D721Med (cell line): ENCODE results near the gene OR52N2.

Source experiments
- DNase-seq: peaks from one replicate; pipeline ENCODE4 v3.0.0; 2011; ENCODE audit warnings: low spot score; ENCODE audit not compliant: insufficient read length
- FAIRE-seq: peaks from 2 replicates; lab custom pipeline; 2011; peaks lifted over from hg19 to GRCh38; lab: Jason Lieb, UNC
- TF ChIP-seq, protein P1 (sequence below): IDR thresholded peaks from 2 replicates; pipeline ENCODE4 v1.5.1; 2012; ENCODE audit warnings: mild to moderate bottlenecking, control low read depth; ENCODE audit not compliant: insufficient read depth; ENCODE audit errors: missing control alignments

OR52N2 gene

DNA sequence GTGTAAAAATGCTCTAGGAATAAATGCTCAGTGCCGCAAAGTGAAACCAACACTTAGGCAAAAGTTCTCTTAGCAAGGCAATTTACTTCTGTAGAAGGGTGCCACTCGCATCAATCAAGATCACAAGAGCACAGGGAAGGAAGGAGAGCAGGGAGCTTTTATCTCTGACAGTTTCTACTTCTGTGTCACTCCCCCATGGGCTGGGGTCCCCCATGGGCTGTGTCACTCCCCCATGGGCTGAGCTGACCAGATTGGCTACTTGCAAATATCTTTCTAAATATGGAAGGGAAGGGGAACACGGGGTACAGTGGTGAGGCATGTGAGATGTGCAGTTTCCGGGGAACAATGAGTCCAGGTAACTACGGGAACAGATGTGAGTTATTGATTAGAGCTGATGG lies 397 bp downstream of the OR52N2 start:
- TF ChIP-seq, protein P1, sequence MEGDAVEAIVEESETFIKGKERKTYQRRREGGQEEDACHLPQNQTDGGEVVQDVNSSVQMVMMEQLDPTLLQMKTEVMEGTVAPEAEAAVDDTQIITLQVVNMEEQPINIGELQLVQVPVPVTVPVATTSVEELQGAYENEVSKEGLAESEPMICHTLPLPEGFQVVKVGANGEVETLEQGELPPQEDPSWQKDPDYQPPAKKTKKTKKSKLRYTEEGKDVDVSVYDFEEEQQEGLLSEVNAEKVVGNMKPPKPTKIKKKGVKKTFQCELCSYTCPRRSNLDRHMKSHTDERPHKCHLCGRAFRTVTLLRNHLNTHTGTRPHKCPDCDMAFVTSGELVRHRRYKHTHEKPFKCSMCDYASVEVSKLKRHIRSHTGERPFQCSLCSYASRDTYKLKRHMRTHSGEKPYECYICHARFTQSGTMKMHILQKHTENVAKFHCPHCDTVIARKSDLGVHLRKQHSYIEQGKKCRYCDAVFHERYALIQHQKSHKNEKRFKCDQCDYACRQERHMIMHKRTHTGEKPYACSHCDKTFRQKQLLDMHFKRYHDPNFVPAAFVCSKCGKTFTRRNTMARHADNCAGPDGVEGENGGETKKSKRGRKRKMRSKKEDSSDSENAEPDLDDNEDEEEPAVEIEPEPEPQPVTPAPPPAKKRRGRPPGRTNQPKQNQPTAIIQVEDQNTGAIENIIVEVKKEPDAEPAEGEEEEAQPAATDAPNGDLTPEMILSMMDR = no peak
- DNase-seq (no peak), FAIRE-seq (no peak)

DNA sequence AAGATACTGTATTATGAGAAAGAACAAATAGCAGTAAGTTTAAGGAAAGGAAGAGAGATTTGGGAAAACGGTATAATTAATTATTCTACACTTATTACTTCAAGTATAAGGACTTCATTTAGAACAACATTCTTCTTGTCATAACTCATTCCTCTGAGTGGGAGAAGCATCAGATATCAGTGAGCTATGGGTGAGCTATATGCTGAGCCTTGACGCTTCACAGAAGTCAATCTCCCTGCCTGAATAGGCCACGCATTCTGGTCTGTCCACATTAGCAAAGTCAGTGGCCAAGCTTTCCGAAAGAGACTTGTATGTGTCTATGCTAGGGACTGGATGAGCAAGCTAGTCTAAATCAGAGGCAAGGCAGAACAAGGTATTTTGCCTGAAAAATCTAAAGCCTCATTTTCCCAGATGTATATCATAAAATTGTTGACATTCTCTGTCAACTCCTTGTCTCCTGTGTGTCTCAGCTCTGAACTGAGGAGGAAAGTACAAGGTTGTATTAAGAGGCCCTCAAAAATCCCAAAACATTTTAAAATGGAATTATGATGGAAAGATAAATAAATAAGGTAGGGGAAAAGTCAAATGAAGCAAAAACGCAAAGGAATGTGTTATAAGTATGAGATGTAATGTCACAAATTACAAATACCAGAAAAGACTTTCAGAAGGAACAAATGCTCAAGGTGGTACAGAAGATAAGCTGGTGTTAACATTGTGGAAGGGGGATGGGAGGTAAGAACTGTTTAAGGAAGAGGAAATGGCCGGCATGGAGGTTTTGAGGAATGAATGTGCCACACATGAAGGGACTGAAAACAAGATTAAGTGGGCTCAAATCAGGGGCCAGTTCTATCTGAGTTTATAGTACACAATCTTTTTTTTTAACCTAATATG lies 1.4 kb downstream of the OR52N2 start:
- FAIRE-seq (no peak), DNase-seq (no peak)
- TF ChIP-seq, protein P1 = no peak

DNA sequence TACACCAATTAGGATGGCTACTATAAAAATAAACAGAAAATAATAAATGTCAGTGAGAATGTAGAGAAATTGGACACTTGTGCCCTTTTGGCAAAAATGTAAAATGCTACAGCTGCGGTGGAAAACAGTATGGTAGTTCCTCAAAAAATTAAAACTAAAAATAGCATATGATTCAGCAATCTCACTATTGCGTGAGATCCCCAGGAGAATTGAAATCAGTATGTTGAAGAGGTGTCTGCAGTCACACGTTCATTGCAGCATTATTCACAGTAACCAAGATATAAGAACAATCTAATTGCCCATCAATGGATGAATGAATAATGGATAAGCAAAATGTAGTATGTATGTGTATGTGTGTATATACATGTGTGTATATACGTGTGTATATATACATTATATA lies 6.8 kb downstream of the OR52N2 start:
- FAIRE-seq (no peak), DNase-seq (no peak)
- TF ChIP-seq, protein P1 = no peak

DNA sequence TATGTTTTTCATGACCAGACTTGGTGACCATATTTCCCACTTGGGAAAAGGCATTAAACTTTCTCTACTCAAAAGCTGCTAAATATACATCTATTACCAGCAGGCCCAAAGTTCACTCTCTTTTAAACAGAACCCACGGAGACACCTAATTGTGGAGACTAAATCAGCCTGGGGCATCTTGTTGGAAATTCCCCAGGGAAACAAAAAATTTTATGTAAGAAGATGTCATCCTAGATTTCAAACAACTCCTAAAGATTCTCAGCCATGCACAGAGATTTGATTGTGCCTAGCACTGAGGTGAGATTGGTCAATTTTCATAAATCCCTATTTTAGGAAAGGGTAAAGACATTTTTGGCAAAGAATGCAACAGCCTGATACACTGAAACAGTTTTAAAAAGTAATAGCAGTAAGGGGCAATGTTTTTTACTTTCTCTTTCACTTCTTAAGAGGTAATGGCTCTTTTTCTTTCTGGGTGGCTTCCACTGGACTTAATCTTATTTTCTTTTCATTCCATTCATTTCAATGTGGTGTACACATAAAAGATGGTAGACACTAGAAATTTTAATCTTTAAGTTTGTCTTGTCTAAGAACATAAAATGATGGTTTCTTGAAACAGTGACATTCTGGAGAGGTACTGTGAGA lies 9.6 kb downstream of the OR52N2 start:
- TF ChIP-seq, protein P1 = no peak
- FAIRE-seq = no peak

DNA sequence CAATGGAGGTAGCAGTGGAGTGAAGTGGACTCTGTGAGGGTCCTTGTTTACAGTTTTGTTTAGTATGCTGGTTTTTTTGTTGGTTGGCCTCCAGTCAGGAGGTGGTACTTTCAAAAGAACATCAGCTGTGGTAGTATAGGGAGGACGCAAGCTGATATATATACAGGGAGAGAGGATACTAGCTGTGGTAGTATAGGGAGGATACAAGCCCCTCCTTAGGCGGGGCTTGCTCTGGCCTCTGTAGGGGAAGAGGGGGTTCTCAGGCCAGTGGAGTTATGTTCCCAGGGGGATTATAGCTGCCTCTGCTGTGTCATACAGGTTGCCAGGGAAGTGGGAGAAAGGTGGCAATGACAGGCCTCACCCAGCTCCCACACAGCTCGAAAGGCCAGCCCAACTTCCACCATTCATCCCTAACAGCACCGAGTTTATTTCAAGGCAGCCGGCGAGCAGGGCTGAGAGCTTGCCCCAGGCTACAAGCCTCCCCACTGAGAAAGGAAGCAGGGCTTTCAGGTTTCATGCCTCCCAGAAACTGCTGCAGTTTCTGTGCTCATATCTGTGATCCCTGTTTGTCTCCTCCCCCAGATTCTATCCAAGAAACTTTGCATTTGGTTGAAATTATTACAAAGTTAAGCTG lies 22.6 kb downstream of the OR52N2 start:
- FAIRE-seq = no peak
- TF ChIP-seq, protein P1 = no peak
- no peak for DNase-seq

More for the DNA sequence above, 9.6 kb downstream of the OR52N2 start:
- DNase-seq = no peak

DNA sequence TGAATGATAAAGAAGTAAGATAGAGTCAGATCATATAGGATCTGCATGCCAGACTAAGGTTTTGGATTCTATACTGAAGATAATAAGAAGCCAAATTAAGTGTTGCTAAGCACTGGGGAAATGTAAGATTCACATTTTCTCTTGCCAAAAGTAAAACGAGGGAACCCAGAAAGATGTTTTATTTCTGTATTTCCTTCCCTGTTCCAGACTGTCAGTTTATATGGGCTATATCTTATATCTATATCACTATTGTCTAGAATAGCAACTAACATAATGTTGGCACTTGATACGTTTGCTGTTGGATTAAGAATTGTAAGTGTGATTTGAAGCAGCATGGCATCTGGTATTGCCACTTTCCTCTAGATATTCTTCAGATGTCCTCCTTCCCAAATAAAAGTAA lies 24.7 kb downstream of the OR52N2 start:
- TF ChIP-seq, protein P1 = no peak
- DNase-seq (no peak), FAIRE-seq (no peak)
